Mesendoderm (in vitro differentiated cells): ENCODE measurements around the gene GMDS.

ENCODE experiments used
- DNase-seq: peaks from one replicate; pipeline ENCODE4 v3.0.0; 2013
- H2AK5ac ChIP-seq: 2 replicates; pipeline ENCODE4 v1.6.1; 2013; ENCODE audit warnings: low read length, inconsistent platforms
- H2BK120ac ChIP-seq: 2 replicates; pipeline ENCODE4 v1.6.1; 2013; ENCODE audit warnings: low read depth, mild to moderate bottlenecking, low read length, moderate library complexity, mixed read lengths
- H2BK15ac ChIP-seq: replicated peaks from 2 replicates; pipeline ENCODE4 v1.6.1; 2013; ENCODE audit warnings: low read depth, mild to moderate bottlenecking, moderate library complexity
- H2BK5ac ChIP-seq: 2 replicates; pipeline ENCODE4 v1.6.1; 2013; ENCODE audit warnings: low read length, inconsistent platforms
- H3K18ac ChIP-seq: 2 replicates; pipeline ENCODE4 v1.6.1; 2013; ENCODE audit warnings: mild to moderate bottlenecking, low read length, mixed read lengths
- H3K23ac ChIP-seq: one replicate; pipeline ENCODE4 v1.6.1; 2013; ENCODE audit warnings: low read length
- H3K27ac ChIP-seq: 2 replicates; pipeline ENCODE4 v1.5.1; 2013; ENCODE audit warnings: low read depth, mild to moderate bottlenecking, inconsistent platforms, low read length, moderate library complexity
- H3K27me3 ChIP-seq: 2 replicates; pipeline ENCODE4 v1.6.1; 2013; ENCODE audit warnings: low read length, control low read depth, mild to moderate bottlenecking, inconsistent platforms; ENCODE audit not compliant: insufficient read depth, poor library complexity
- H3K36me3 ChIP-seq: 2 replicates; pipeline ENCODE4 v1.6.1; 2013; ENCODE audit warnings: low read length, inconsistent platforms; ENCODE audit not compliant: control insufficient read depth, insufficient read depth
- H3K4ac ChIP-seq: one replicate; pipeline ENCODE4 v1.6.1; 2013; ENCODE audit warnings: low read depth, mild to moderate bottlenecking, low read length, moderate library complexity
- H3K4me1 ChIP-seq: 2 replicates; pipeline ENCODE4 v1.6.1; 2013; ENCODE audit warnings: low read depth, low read length, inconsistent platforms; ENCODE audit not compliant: control insufficient read depth
- H3K4me2 ChIP-seq: 2 replicates; pipeline ENCODE4 v1.6.1; 2013; ENCODE audit warnings: low read length
- H3K4me3 ChIP-seq: 2 replicates; pipeline ENCODE4 v1.5.1; 2013; ENCODE audit warnings: mild to moderate bottlenecking, low read length
- H3K56ac ChIP-seq: one replicate; pipeline ENCODE4 v1.6.1; 2013; ENCODE audit warnings: low read length
- H3K79me1 ChIP-seq: 2 replicates; pipeline ENCODE4 v1.6.1; 2013; ENCODE audit warnings: low read length, inconsistent platforms
- H3K79me2 ChIP-seq: 2 replicates; pipeline ENCODE4 v1.6.1; 2013; ENCODE audit warnings: mild to moderate bottlenecking, low read length; ENCODE audit not compliant: control insufficient read depth, insufficient read depth
- H3K9ac ChIP-seq: 2 replicates; pipeline ENCODE4 v1.6.1; 2013; ENCODE audit warnings: low read length, inconsistent platforms
- H4K5ac ChIP-seq: one replicate; pipeline ENCODE4 v1.6.1; 2013; ENCODE audit warnings: low read length
- H4K8ac ChIP-seq: one replicate; pipeline ENCODE4 v1.6.1; 2013; ENCODE audit warnings: low read depth, mild to moderate bottlenecking, control low read depth, low read length, moderate library complexity
- WGBS: extraction: QIAGEN DNeasy Blood & Tissue Kit; methylation state at CpG from one replicate; pipeline ENCODE4 v1.1.7; 2013; ENCODE audit warnings: low lambda C conversion rate, missing lambda C conversion rate; ENCODE audit not compliant: insufficient coverage; ENCODE audit errors: extremely low coverage; 5-methylcytosine and 5-hydroxymethylcytosine counted together

The GMDS gene

GRCh38 chr6:1812487-1812886 is 432.9 kb downstream of the GMDS start:
- H3K23ac ChIP-seq, result no peak overlapping the region
- H3K79me1 ChIP-seq, result no peaks in the 10 kb centered on the region
- H3K27me3 ChIP-seq, result no peaks in the 10 kb centered on the region
- H3K4me2 ChIP-seq, result no peak overlapping the region
- no peaks in the 10 kb centered on the region for H3K4me1 ChIP-seq
- DNase-seq, result no peak
- no CpG with 5 or more reads among the region's 2 CpGs for WGBS
- H2BK120ac ChIP-seq, result no peak overlapping the region
- H3K36me3 ChIP-seq, result no peaks in the 10 kb centered on the region
- no peak overlapping the region for H2BK15ac ChIP-seq
- no peak overlapping the region for H3K4me3 ChIP-seq
- H3K18ac ChIP-seq, result no peak overlapping the region
- no peak overlapping the region for H2AK5ac ChIP-seq
- H4K5ac ChIP-seq, result no peak overlapping the region
- H3K79me2 ChIP-seq, result no peaks in the 10 kb centered on the region
- H3K4ac ChIP-seq, result no peak overlapping the region
- H2BK5ac ChIP-seq, result no peak overlapping the region
- no peak overlapping the region for H3K9ac ChIP-seq
- peak overlapping the region; percentile 42 for H3K56ac ChIP-seq
- H3K27ac ChIP-seq, result no peak overlapping the region
- H4K8ac ChIP-seq, result no peak overlapping the region

GRCh38 chr6:1812034-1812433 is 433.4 kb downstream of the GMDS start:
- H3K9ac ChIP-seq, result no peak overlapping the region
- no peaks in the 10 kb centered on the region for H3K4me1 ChIP-seq
- WGBS, result no CpG with 5 or more reads among the region's 7 CpGs
- no peak overlapping the region for H3K27ac ChIP-seq
- H2BK15ac ChIP-seq, result no peak overlapping the region
- H3K4ac ChIP-seq, result no peak overlapping the region
- no peak overlapping the region for H2BK120ac ChIP-seq
- H3K79me2 ChIP-seq, result no peaks in the 10 kb centered on the region
- H3K4me3 ChIP-seq, result no peak overlapping the region
- H3K18ac ChIP-seq, result no peak overlapping the region
- H3K23ac ChIP-seq, result no peak overlapping the region
- no peak overlapping the region for H4K8ac ChIP-seq
- no peaks in the 10 kb centered on the region for H3K36me3 ChIP-seq
- no peak overlapping the region for H3K4me2 ChIP-seq
- no peak overlapping the region for H2AK5ac ChIP-seq
- H4K5ac ChIP-seq, result no peak overlapping the region
- H3K56ac ChIP-seq, result no peak overlapping the region
- no peaks in the 10 kb centered on the region for H3K79me1 ChIP-seq
- H3K27me3 ChIP-seq, result no peaks in the 10 kb centered on the region
- no peak for DNase-seq
- H2BK5ac ChIP-seq, result no peak overlapping the region

- no peaks in the 10 kb centered on the region for H3K27me3 ChIP-seq
- no CpG with 5 or more reads among the region's 2 CpGs for WGBS
- no peak overlapping the region for H3K4me2 ChIP-seq
- no peak overlapping the region for H2AK5ac ChIP-seq
- H4K8ac ChIP-seq, result no peak overlapping the region
- no peak overlapping the region for H4K5ac ChIP-seq
- H3K79me1 ChIP-seq, result no peaks in the 10 kb centered on the region
- no peak overlapping the region for H2BK120ac ChIP-seq
- H2BK15ac ChIP-seq, result no peak overlapping the region
- H3K9ac ChIP-seq, result no peak overlapping the region
- H3K36me3 ChIP-seq, result no peaks in the 10 kb centered on the region
- DNase-seq, result no peak
- no peak overlapping the region for H3K23ac ChIP-seq
- no peak overlapping the region for H3K4ac ChIP-seq
- no peak overlapping the region for H2BK5ac ChIP-seq
- H3K27ac ChIP-seq, result no peak overlapping the region
- H3K79me2 ChIP-seq, result no peaks in the 10 kb centered on the region
- H3K4me1 ChIP-seq, result no peaks in the 10 kb centered on the region
- no peak overlapping the region for H3K4me3 ChIP-seq
- no peak overlapping the region for H3K18ac ChIP-seq
- H3K56ac ChIP-seq, result no peak overlapping the region
These were observed 434.5 kb downstream of the GMDS start for GRCh38 chr6:1810880-1811279.

- H3K79me2 ChIP-seq, result no peaks in the 10 kb centered on the region
- H3K4me1 ChIP-seq, result no peaks in the 10 kb centered on the region
- H3K4ac ChIP-seq, result no peak overlapping the region
- H3K36me3 ChIP-seq, result no peaks in the 10 kb centered on the region
- no CpG with 5 or more reads among the region's 11 CpGs for WGBS
- H3K4me2 ChIP-seq, result no peak overlapping the region
- no peak overlapping the region for H3K4me3 ChIP-seq
- no peak overlapping the region for H3K27ac ChIP-seq
- H2BK5ac ChIP-seq, result no peak overlapping the region
- H3K9ac ChIP-seq, result no peak overlapping the region
- H2AK5ac ChIP-seq, result no peak overlapping the region
- no peaks in the 10 kb centered on the region for H3K79me1 ChIP-seq
- DNase-seq, result no peak
- H3K27me3 ChIP-seq, result no peaks in the 10 kb centered on the region
- no peak overlapping the region for H2BK15ac ChIP-seq
- H4K8ac ChIP-seq, result peak overlapping the region; percentile 28
- no peak overlapping the region for H3K56ac ChIP-seq
- no peak overlapping the region for H2BK120ac ChIP-seq
- no peak overlapping the region for H3K23ac ChIP-seq
- no peak overlapping the region for H4K5ac ChIP-seq
- no peak overlapping the region for H3K18ac ChIP-seq
These were observed 436.0 kb downstream of the GMDS start for GRCh38 chr6:1809291-1809988.

- no peak overlapping the region for H3K18ac ChIP-seq
- H3K36me3 ChIP-seq, result no peaks in the 10 kb centered on the region
- no peaks in the 10 kb centered on the region for H3K79me1 ChIP-seq
- no peak overlapping the region for H3K4ac ChIP-seq
- no peak overlapping the region for H2BK120ac ChIP-seq
- no peak overlapping the region for H2AK5ac ChIP-seq
- no CpG with 5 or more reads among the region's 6 CpGs for WGBS
- no peak overlapping the region for H3K4me3 ChIP-seq
- H4K5ac ChIP-seq, result no peak overlapping the region
- H3K9ac ChIP-seq, result no peak overlapping the region
- H3K4me2 ChIP-seq, result no peak overlapping the region
- no peak overlapping the region for H2BK5ac ChIP-seq
- H3K27me3 ChIP-seq, result no peaks in the 10 kb centered on the region
- no peak for DNase-seq
- H3K4me1 ChIP-seq, result no peaks in the 10 kb centered on the region
- H2BK15ac ChIP-seq, result no peak overlapping the region
- H3K23ac ChIP-seq, result no peak overlapping the region
- H3K79me2 ChIP-seq, result no peaks in the 10 kb centered on the region
- H4K8ac ChIP-seq, result no peak overlapping the region
- no peak overlapping the region for H3K27ac ChIP-seq
- no peak overlapping the region for H3K56ac ChIP-seq
These were observed 438.5 kb downstream of the GMDS start for GRCh38 chr6:1806935-1807334.
